Measurements from ENCODE around the gene AK2.

The AK2 gene

DNA sequence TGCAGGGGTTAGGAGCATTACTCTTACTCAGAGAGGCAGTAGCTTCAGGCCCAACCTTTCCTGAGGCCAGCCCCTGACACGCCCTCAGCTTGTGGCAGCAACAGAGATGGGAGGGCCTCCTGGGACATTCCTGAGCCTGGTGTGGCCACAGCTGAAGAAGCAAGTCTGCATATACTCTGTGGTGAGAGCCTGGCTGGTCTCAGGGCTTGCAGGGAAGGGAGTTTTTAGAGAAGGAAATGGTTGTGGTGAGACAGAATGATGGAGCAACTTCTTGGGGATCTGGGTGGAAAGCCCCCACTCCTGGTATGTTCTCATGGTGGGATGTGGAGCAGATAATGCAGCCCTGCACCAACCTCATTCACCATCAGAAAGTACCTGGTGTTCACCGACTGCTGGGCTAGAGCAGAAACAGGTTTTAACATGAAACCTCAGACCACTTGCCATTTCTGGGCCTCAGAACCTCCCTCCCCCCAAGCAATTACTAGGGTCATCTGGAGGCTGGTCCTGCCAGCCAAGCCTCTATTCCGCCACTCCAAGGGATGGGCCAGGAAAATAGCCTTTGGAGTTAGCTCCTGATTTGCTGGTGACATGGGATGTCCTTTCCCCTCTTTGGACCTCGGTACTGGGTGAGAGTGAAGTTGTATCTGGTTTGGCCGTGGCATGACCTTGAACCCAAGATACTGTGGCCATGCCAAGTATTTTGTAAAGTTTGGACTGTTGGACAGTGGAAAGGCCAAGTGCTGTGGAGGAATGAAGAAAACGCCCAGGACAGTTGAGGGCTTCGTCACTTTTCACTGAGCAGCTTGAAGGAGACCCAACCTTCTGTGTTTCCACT, 44.0 kb downstream of the AK2 start:
- Histone ChIP-seq H3K9me3 (ENCODE audit: control insufficient read depth, low read length) (no peaks in the 10 kb centered on the region), H3K36me3 (ENCODE audit: control insufficient read depth, insufficient read depth, low read length, severe bottlenecking) (no peaks in the 10 kb centered on the region), H3K4me3 (ENCODE audit: low read length) (peak overlapping the region; percentile 15), H3K27me3 (replicated peaks; ENCODE audit: control insufficient read depth, insufficient read depth, low read length) (no peaks in the 10 kb centered on the region), H3K4me1 (ENCODE audit: control insufficient read depth, insufficient read depth, low read length) (peaks cover 44% of the 10 kb centered on the region), H3K9ac (ENCODE audit: low read length) (peak overlapping the region; percentile 20)
- DNase-seq (ENCODE audit: low read depth): peak; percentile 95

DNA sequence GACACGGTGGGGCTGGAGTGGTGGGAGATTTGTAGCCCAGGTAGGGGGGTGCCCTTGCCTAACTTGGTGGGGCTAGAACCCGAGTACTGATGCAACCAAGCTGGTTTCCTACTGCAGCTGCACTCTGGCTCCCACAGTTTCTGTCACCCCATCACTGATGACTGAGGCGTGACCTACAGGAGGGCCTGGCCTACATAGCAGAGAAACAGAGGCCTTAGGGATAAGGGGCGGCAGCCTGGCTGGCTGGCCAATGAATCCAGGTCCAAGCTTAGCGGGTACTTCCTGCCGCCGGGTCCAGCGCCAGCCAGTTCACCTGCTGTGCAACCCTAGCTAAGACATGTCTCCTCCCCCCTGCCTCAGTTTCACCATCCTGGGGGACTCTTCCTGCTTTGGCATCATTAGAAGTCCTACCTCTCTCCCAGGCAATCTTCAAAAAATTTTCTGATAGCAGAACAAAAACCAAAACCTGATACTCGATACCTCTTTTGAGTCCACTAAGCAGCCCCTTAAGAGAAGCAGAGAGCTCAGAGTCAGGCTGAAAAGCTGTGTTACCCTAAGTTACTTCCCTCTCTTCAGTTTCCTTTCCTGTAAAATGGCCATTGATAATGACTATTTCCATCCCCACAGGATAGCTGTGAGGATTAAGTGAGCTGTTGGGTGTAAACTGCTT, 44.7 kb downstream of the AK2 start:
- Histone ChIP-seq H3K27me3 (replicated peaks; ENCODE audit: control insufficient read depth, insufficient read depth, low read length) (no peaks in the 10 kb centered on the region), H3K4me3 (ENCODE audit: low read length) (no peak overlapping the region), H3K36me3 (ENCODE audit: control insufficient read depth, insufficient read depth, low read length, severe bottlenecking) (no peaks in the 10 kb centered on the region), H3K9me3 (ENCODE audit: control insufficient read depth, low read length) (no peaks in the 10 kb centered on the region), H3K9ac (ENCODE audit: low read length) (peak overlapping the region; percentile 26), H3K4me1 (ENCODE audit: control insufficient read depth, insufficient read depth, low read length) (peaks cover 37% of the 10 kb centered on the region)
- DNase-seq (ENCODE audit: low read depth): no peak

DNA sequence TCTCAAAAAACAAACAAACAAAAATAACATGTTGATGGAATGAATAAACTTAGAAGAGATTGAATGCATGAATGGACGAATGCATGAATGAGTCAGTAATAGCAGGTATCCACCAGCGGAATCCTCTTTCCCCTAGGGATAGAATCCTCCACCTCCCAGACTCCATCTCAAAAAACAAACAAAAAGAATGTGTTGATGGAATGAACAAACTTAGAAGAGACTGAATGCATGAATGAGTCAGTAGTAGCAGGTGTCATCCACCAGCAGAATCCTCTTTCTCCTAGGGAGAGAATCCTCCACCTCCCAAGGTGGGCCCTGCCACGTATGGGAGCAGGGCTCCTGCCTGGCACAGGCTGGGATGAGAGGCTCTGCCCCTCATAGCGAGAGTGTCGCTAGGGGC, 45.3 kb downstream of the AK2 start:
- no peaks in the 10 kb centered on the region for H3K36me3 ChIP-seq (ENCODE audit: control insufficient read depth, insufficient read depth, low read length, severe bottlenecking)
- H3K4me1 ChIP-seq (ENCODE audit: control insufficient read depth, insufficient read depth, low read length): peaks cover 37% of the 10 kb centered on the region
- H3K9me3 ChIP-seq (ENCODE audit: control insufficient read depth, low read length): no peaks in the 10 kb centered on the region
- DNase-seq (ENCODE audit: low read depth): no peak
- H3K9ac ChIP-seq (ENCODE audit: low read length): no peak overlapping the region
- no peak overlapping the region for H3K4me3 ChIP-seq (ENCODE audit: low read length)
- H3K27me3 ChIP-seq (replicated peaks; ENCODE audit: control insufficient read depth, insufficient read depth, low read length): no peaks in the 10 kb centered on the region

DNA sequence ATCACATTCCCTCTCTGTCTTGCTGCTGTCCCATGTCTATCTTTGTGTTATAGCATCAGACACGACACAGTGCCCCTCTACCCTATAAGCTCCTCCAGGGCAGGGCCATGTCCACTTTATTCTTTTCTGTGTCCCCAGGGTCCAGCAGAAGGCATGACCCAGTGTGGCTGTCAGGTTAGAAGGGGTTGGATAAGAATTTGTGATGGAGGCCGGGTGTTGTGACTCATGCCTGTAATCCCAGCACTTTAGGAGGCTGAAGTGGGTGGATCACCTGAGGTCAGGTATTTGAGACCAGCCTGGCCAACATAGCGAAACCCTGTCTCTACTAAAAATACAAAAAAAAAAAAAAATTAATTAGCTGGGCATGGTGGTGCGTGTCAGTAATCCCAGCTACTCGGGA, 45.8 kb downstream of the AK2 start:
- no peaks in the 10 kb centered on the region for H3K36me3 ChIP-seq (ENCODE audit: control insufficient read depth, insufficient read depth, low read length, severe bottlenecking)
- H3K27me3 ChIP-seq (replicated peaks; ENCODE audit: control insufficient read depth, insufficient read depth, low read length): no peaks in the 10 kb centered on the region
- no peak for DNase-seq (ENCODE audit: low read depth)
- H3K4me1 ChIP-seq (ENCODE audit: control insufficient read depth, insufficient read depth, low read length): peaks cover 37% of the 10 kb centered on the region
- H3K4me3 ChIP-seq (ENCODE audit: low read length): no peak overlapping the region
- H3K9me3 ChIP-seq (ENCODE audit: control insufficient read depth, low read length): no peaks in the 10 kb centered on the region
- no peak overlapping the region for H3K9ac ChIP-seq (ENCODE audit: low read length)

DNA sequence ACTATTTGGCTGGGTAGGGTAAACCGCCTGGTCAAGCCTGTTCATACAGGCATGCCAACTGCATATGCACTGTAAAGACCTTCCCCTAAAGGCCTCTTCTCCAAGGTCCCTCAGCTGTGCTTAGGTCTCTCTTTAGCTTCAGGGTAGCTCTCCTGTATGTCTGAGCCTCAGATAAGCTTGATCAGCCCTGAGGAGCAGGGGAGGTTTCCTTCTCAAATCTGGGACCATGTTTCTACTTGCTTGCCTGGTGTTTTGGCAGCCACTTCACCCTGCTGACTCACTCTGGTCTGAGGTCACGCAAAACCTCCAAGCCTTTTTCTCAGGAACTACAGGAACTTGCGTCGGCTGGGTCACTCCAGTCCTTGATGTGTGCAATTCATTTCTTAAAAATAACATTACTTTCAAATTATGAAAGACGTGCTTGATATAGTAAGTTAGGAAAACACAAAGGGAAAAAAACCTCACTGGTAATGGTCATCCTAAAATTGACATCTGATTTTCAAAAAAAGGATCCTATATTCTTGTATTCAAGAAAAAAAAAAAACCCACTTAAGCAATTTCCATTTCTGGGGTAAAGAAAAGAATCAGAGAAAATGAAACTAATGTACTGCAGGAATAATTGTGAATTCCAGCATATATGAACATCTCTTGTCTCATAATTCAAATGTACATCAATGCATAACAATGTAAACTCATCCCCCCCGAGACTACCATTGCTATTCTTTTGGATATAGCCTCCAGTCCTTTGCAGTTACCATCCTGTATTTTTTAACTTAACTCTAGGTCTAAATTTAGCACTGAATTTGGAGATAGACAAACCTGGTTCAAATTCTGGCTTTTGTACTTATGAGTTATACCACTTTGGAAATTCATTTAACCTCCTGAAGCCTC, 47.3 kb downstream of the AK2 start:
- H3K36me3 ChIP-seq (ENCODE audit: control insufficient read depth, insufficient read depth, low read length, severe bottlenecking): no peaks in the 10 kb centered on the region
- peaks cover 45% of the 10 kb centered on the region for H3K4me1 ChIP-seq (ENCODE audit: control insufficient read depth, insufficient read depth, low read length)
- peak overlapping the region; percentile 59 for H3K9ac ChIP-seq (ENCODE audit: low read length)
- peak overlapping the region; percentile 34 for H3K4me3 ChIP-seq (ENCODE audit: low read length)
- DNase-seq (ENCODE audit: low read depth): peak; percentile 96
- no peaks in the 10 kb centered on the region for H3K9me3 ChIP-seq (ENCODE audit: control insufficient read depth, low read length)
- no peaks in the 10 kb centered on the region for H3K27me3 ChIP-seq (replicated peaks; ENCODE audit: control insufficient read depth, insufficient read depth, low read length)

DNA sequence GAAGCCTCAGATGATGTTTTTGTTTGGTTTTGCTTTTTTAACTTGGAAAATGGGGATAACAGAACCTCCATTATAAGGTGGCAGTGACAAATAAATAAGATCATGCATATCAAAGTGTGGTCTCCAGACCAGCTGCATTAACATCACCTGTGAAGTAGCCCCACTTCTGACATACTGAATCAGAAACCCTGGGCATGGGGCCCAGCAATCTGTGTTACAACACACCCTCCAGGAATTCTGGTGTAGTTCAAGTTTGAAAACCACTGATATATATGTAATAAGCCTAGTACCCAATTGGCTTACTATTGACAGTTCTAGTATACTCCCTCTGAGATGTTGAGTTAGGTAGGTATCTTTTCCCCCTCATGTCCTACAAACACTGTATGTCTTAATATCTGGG, 48.0 kb downstream of the AK2 start:
- H3K4me1 ChIP-seq (ENCODE audit: control insufficient read depth, insufficient read depth, low read length): peaks cover 47% of the 10 kb centered on the region
- H3K4me3 ChIP-seq (ENCODE audit: low read length): peak overlapping the region; percentile 34
- peak; percentile 85 for DNase-seq (ENCODE audit: low read depth)
- H3K9ac ChIP-seq (ENCODE audit: low read length): peak overlapping the region; percentile 59
- no peaks in the 10 kb centered on the region for H3K36me3 ChIP-seq (ENCODE audit: control insufficient read depth, insufficient read depth, low read length, severe bottlenecking)
- H3K9me3 ChIP-seq (ENCODE audit: control insufficient read depth, low read length): no peaks in the 10 kb centered on the region
- H3K27me3 ChIP-seq (replicated peaks; ENCODE audit: control insufficient read depth, insufficient read depth, low read length): no peaks in the 10 kb centered on the region

DNA sequence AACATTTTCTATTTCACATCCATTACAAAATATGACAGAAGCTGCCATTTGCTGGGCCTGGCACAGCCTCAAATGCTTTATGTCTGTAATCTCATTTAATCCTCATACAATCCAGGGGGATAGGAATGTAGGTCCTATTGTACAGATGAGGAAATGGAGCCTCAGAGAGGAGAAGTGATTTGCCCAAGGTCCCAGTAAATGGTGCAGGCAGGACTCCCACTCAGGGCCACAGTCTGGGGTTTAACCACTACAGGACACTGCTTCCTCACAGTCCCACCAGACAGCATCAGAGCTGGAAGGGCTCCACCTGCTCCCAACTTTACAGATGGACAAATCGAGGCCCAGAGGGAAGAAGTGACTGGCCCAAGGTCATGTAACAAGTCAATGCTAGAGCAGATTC, 51.5 kb downstream of the AK2 start:
- Histone ChIP-seq H3K27me3 (replicated peaks; ENCODE audit: control insufficient read depth, insufficient read depth, low read length) (no peaks in the 10 kb centered on the region), H3K9me3 (ENCODE audit: control insufficient read depth, low read length) (no peaks in the 10 kb centered on the region), H3K36me3 (ENCODE audit: control insufficient read depth, insufficient read depth, low read length, severe bottlenecking) (no peaks in the 10 kb centered on the region), H3K4me3 (ENCODE audit: low read length) (no peak overlapping the region), H3K4me1 (ENCODE audit: control insufficient read depth, insufficient read depth, low read length) (peaks cover 38% of the 10 kb centered on the region), H3K9ac (ENCODE audit: low read length) (no peak overlapping the region)
- no peak for DNase-seq (ENCODE audit: low read depth)

DNA sequence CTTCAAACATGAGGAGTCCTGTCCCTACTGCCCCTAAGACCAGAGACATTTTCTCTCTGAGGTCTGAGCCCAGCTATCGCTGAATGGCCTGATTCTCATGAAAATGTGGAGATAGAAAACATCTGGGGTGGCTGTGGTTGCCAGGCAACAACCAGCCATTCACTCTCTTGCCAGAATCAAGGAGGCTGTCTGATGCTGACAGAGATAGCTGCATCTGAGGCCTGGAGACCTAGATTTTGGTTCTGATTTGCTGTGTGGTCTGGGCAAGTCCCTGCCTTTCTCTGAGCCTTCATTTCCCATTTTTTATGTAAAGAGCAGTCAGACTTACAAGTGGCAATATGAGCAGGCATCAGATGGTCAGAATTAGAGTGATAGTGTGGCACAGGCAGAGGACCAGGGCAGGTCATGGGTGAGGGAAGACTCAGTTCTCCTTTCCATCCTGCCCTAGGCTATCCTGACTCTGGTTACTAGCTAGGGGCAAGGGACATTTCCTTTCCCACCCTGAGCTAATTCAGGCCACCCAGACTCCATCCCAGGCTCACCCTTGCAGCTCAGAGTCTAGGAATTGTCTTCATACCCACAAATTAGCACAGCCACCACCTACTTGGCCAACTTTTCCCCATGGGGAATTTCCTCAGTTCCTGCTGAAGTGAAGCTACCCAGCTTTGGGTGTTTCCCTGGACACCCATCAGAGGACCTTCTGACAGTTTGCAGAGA, 52.1 kb downstream of the AK2 start:
- Histone ChIP-seq H3K4me3 (ENCODE audit: low read length) (no peak overlapping the region), H3K36me3 (ENCODE audit: control insufficient read depth, insufficient read depth, low read length, severe bottlenecking) (no peaks in the 10 kb centered on the region), H3K9me3 (ENCODE audit: control insufficient read depth, low read length) (no peaks in the 10 kb centered on the region), H3K9ac (ENCODE audit: low read length) (no peak overlapping the region), H3K4me1 (ENCODE audit: control insufficient read depth, insufficient read depth, low read length) (peaks cover 34% of the 10 kb centered on the region), H3K27me3 (replicated peaks; ENCODE audit: control insufficient read depth, insufficient read depth, low read length) (no peaks in the 10 kb centered on the region)
- no peak for DNase-seq (ENCODE audit: low read depth)

DNA sequence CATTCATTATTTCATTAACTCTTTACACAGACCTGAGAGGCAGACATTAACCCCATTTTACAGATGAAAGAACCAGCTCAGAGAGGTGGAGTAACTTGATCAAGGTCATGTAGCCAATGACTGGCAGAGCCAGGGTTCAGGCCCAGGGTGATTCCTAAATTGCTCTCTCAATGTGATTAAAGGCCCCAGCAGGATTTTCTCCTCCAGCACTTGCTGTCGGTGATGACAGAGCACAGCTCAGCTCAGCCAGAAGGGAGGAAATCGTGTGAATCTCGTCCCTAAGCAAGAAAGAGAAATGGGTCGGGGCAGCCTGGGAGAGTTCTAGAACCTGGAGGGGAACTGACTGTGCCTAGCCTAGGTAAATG, 52.6 kb downstream of the AK2 start:
- H3K4me1 ChIP-seq (ENCODE audit: control insufficient read depth, insufficient read depth, low read length): peaks cover 28% of the 10 kb centered on the region
- H3K9ac ChIP-seq (ENCODE audit: low read length): no peak overlapping the region
- H3K9me3 ChIP-seq (ENCODE audit: control insufficient read depth, low read length): no peaks in the 10 kb centered on the region
- H3K4me3 ChIP-seq (ENCODE audit: low read length): no peak overlapping the region
- H3K36me3 ChIP-seq (ENCODE audit: control insufficient read depth, insufficient read depth, low read length, severe bottlenecking): no peaks in the 10 kb centered on the region
- H3K27me3 ChIP-seq (replicated peaks; ENCODE audit: control insufficient read depth, insufficient read depth, low read length): no peaks in the 10 kb centered on the region
- no peak for DNase-seq (ENCODE audit: low read depth)

DNA sequence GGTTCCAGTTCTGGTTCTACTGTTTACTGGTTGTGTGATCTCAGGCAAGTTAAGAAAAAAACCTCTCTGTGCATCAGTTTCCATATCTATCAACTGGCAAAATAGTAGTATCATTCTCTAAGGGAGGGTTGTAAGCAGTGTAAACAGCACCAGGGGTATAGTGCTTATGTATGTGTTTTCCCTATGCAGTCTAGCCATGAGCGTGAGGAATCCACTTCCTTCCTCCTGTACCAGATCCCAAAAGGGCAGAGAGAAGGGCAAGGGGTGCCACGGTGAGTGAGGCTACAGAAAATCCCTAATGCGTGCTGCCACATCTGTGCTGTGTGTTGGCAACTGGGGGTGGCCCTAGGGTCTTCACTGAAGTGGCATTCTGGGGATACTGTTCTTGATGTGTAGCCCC, 53.7 kb downstream of the AK2 start:
- no peak for DNase-seq (ENCODE audit: low read depth)
- H3K27me3 ChIP-seq (replicated peaks; ENCODE audit: control insufficient read depth, insufficient read depth, low read length): no peaks in the 10 kb centered on the region

More for the DNA sequence above, 53.7 kb downstream of the AK2 start:
- Histone ChIP-seq H3K9ac (ENCODE audit: low read length) (no peak overlapping the region), H3K36me3 (ENCODE audit: control insufficient read depth, insufficient read depth, low read length, severe bottlenecking) (no peaks in the 10 kb centered on the region), H3K9me3 (ENCODE audit: control insufficient read depth, low read length) (no peaks in the 10 kb centered on the region), H3K4me3 (ENCODE audit: low read length) (no peak overlapping the region), H3K4me1 (ENCODE audit: control insufficient read depth, insufficient read depth, low read length) (peaks cover 20% of the 10 kb centered on the region)
